GM06990 (cell line): ENCODE results near the gene ANKRD63.

Experiments
- DNase-seq: peaks from one replicate; pipeline ENCODE4 v3.0.0-alpha.2; 2011; ENCODE audit not compliant: insufficient read length; ENCODE audit errors: extremely low read depth
- H3K27me3 ChIP-seq: replicated peaks from 2 replicates; pipeline ENCODE4 v1.6.0; 2011; ENCODE audit warnings: low read length; ENCODE audit not compliant: control insufficient read depth, insufficient read depth
- H3K36me3 ChIP-seq: 2 replicates; pipeline ENCODE4 v1.5.1; 2011; ENCODE audit warnings: low read length; ENCODE audit not compliant: control insufficient read depth, insufficient read depth
- H3K4me3 ChIP-seq: replicated peaks from 2 replicates; pipeline ENCODE4 v1.5.1; 2011; ENCODE audit warnings: low read depth, mild to moderate bottlenecking, control low read depth, low read length
- TF ChIP-seq, protein P1 (sequence below): IDR thresholded peaks from 2 replicates; pipeline ENCODE4 v1.5.1; 2011; ENCODE audit warnings: low read length, control low read depth, mild to moderate bottlenecking, inconsistent platforms; ENCODE audit not compliant: insufficient read depth, poor library complexity, severe bottlenecking

The ANKRD63 gene

DNA sequence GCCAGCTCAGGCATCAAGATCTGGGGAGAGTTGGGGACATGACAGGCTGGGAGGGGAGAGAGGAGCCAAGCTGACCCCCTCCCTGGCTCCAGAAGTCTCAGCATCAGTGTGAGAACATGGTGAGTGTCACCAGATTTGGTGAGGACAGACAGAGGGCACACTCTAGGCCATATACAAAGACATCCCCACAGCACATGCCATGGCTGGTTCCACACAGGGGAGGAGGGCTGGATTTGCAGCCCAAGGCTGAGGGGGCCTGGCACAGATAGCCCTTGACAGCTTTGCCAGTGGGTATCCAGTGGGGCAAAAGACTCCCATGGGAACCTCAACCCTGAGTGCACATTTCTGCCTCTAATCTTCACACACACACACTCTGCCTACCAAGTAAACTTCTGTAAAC lies 10.1 kb upstream of the ANKRD63 start:
- DNase-seq: no peak
- TF ChIP-seq, protein P1, sequence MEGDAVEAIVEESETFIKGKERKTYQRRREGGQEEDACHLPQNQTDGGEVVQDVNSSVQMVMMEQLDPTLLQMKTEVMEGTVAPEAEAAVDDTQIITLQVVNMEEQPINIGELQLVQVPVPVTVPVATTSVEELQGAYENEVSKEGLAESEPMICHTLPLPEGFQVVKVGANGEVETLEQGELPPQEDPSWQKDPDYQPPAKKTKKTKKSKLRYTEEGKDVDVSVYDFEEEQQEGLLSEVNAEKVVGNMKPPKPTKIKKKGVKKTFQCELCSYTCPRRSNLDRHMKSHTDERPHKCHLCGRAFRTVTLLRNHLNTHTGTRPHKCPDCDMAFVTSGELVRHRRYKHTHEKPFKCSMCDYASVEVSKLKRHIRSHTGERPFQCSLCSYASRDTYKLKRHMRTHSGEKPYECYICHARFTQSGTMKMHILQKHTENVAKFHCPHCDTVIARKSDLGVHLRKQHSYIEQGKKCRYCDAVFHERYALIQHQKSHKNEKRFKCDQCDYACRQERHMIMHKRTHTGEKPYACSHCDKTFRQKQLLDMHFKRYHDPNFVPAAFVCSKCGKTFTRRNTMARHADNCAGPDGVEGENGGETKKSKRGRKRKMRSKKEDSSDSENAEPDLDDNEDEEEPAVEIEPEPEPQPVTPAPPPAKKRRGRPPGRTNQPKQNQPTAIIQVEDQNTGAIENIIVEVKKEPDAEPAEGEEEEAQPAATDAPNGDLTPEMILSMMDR: no peak

DNA sequence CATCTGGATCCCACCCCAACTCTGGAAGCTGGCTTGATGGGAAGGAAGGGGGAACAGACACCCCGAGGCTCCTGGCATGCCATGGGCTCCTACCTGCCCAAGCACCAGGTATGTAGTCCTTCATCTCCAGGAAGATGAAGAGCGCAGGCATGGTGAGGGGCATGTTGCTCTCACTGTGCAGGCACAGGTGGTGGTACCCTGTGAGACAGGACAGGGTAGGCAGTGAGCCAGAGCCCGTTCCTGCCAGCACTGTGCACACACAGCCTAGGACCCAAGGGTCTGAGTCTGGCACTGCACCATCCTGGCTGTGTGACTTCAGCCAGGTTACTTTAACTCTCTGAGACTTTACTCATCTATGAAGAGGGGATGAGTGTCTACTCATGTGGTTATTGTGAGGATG lies 9.4 kb upstream of the ANKRD63 start:
- peaks cover 1% of the 10 kb centered on the region for H3K36me3 ChIP-seq

More for the DNA sequence above, 10.1 kb upstream of the ANKRD63 start:
- no peak overlapping the region for H3K4me3 ChIP-seq
- H3K27me3 ChIP-seq: no peaks in the 10 kb centered on the region
- H3K36me3 ChIP-seq: peaks cover 1% of the 10 kb centered on the region

DNA sequence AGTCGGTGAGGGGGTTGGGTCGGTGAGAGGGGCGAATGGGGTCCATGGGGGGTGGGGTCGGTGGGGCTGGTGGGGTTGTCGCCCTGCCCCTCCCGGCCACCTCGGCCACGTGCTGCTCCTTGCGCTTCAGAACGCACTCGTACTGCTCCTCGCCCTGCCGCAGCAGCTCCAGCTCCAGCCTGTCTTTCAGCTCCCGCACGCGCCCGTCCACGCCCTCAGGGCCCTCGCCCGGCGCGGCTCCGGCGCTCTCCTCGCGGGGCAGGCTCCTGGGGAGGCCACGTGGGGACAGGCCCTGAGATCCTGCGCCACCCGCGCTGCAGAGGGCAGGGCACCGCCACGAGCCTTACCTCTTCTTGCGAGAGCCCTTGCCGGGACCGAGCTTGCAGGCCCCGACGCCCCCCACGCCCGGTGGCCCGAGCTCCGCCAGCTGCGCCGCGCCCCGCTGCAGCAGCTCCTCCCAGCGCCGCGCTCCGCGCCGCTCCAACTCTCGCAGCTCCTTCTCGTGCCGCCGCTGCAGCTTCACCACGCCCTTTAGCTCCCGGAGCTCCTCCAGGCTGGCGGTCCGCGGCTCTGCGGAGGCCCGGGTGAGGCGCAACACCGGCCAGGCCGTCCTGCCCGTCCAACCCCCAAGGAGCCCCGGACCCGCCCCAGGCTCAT lies 8.2 kb upstream of the ANKRD63 start:
- DNase-seq: no peak
- TF ChIP-seq, protein P1: no peak
- peaks cover 1% of the 10 kb centered on the region for H3K36me3 ChIP-seq
- H3K27me3 ChIP-seq: no peaks in the 10 kb centered on the region
- no peak overlapping the region for H3K4me3 ChIP-seq

More for the DNA sequence above, 9.4 kb upstream of the ANKRD63 start:
- H3K4me3 ChIP-seq: no peak overlapping the region
- DNase-seq: no peak
- no peaks in the 10 kb centered on the region for H3K27me3 ChIP-seq
- TF ChIP-seq, protein P1: no peak

DNA sequence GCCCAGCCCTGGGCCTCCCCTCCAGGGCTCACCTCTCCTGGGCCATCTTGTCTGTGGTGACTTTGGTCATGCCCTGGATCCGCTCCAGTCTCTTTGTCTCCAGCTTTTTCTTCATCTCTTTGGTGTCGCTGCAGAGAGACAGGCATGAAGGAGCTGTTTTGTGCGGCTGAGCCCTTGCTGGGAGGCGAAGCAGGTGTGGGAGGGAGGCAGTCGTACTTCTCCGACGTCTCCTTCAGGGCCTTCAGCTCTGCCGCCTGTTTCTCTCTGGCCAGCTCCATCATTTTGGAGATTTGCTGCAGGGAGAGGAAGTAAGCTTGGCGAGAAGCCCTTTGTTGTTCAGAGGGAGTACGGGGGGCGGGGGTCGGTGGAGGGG lies 7.7 kb upstream of the ANKRD63 start:
- TF ChIP-seq, protein P1: no peak
- no peaks in the 10 kb centered on the region for H3K27me3 ChIP-seq
- no peak for DNase-seq
- no peak overlapping the region for H3K4me3 ChIP-seq
- H3K36me3 ChIP-seq: peaks cover 1% of the 10 kb centered on the region

DNA sequence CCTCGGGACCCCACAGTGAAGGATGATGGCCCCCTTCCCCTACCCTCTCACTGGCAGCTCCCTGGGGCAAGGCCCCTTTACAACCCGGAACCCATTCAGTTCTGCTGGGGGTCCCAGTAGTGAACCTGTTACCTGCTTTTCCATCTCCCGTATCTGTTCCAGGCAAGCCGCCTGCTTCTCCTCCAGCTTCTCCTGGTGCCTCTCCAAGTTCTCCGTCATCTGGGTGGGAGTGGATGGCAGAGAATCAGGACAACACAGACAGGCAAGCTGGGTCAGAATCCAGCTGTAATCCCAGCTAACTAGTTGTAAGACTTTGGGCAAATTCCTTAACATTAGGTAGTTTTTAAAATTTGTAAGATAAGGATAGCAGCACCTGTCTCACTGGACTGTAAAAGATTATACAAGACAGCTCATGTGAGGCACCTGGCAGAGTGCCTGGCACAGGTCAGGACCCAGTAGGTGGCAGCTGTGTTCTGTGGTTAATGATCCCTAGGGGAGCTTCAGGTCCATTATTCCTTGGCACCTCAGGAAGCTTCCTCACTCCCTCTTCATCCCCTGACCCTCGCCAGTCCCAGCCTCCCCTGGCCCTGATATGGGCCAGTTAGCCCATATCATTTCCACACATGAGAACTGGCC lies 6.4 kb upstream of the ANKRD63 start:
- Histone ChIP-seq H3K36me3 (peaks cover 1% of the 10 kb centered on the region), H3K4me3 (no peak overlapping the region), H3K27me3 (no peaks in the 10 kb centered on the region)
- TF ChIP-seq, protein P1: no peak
- no peak for DNase-seq

DNA sequence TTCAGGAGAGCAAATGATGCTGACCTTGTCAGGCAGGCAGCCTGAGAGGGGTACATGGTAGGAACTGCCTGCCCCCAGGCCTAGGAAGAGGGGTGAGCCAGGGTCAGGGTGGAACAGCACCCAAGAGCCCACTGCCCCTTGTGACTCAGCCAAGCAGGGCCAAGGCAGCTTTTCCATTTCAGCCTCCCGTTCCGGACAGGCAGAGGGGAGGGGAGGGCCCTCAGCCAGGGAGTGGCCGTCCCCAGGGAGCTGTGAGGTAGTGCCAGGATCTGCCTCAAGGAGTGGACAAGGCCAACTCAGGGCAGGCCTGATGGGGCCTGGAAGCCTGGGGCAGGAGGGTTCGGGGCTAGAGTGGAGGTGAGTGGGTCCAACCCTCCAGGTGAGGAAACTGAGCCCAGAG lies 5.1 kb upstream of the ANKRD63 start:
- TF ChIP-seq, protein P1: no peak
- Histone ChIP-seq H3K4me3 (no peak overlapping the region), H3K36me3 (peaks cover 1% of the 10 kb centered on the region), H3K27me3 (no peaks in the 10 kb centered on the region; the same call in 1 of the 2 replicates)
- DNase-seq: no peak
